Kidney (tissue), 14 donors: Measurements from ENCODE around the gene HMG20A. TPM values are rescaled to one million over a fixed set of nuclear protein-coding genes. Genes with fewer than 3 reads are reported as not detected.

Experiments
- DNase-seq, 5 donors: peaks; one replicate each; pipeline ENCODE4 v3.0.0-alpha.2; 2013 to 2020
- FAIRE-seq: peaks from 2 replicates; lab custom pipeline; 2012; peaks lifted over from hg19 to GRCh38; lab: Jason Lieb, UNC
- H3K27ac ChIP-seq, 2 donors: one replicate each; pipeline ENCODE4 v1.7.0; 2013; ENCODE audit warnings: low read depth in 2 of 2, low read length in 2 of 2, inconsistent platforms in 1 of 2
- H3K27me3 ChIP-seq: one replicate; pipeline ENCODE4 v1.7.1; 2013; ENCODE audit warnings: low read length, inconsistent platforms; ENCODE audit not compliant: control insufficient read depth, insufficient read depth
- H3K36me3 ChIP-seq, 3 donors: one replicate each; pipeline versions ENCODE4 v1.7.0 to v1.7.1; 2013; ENCODE audit warnings: low read length in 3 of 3, control low read depth in 1 of 3, inconsistent platforms in 1 of 3; ENCODE audit not compliant: insufficient read depth in 3 of 3, control insufficient read depth in 2 of 3
- H3K4me1 ChIP-seq, 3 donors: one replicate each; pipeline versions ENCODE4 v1.7.0 to v1.7.1; 2013; ENCODE audit warnings: low read length in 3 of 3, inconsistent platforms in 1 of 3, low read depth in 1 of 3; ENCODE audit not compliant: control insufficient read depth in 2 of 3, insufficient read depth in 2 of 3
- H3K4me3 ChIP-seq, 3 donors: one replicate each; pipeline versions ENCODE4 v1.7.0 to v1.8.1; 2013; ENCODE audit warnings: low read length in 3 of 3, control low read depth in 1 of 3, inconsistent platforms in 1 of 3
- H3K9ac ChIP-seq, 3 donors: one replicate each; pipeline versions ENCODE4 v1.7.0 to v1.7.1; 2013; ENCODE audit warnings: low read length in 3 of 3, control low read depth in 1 of 3, inconsistent platforms in 1 of 3
- H3K9me3 ChIP-seq, 3 donors: one replicate each; pipeline versions ENCODE4 v1.7.0 to v1.7.1; 2013; ENCODE audit warnings: low read length in 3 of 3, control low read depth in 1 of 3, inconsistent platforms in 1 of 3; ENCODE audit not compliant: control insufficient read depth in 2 of 3, insufficient read depth in 1 of 3
- intact Hi-C: fragments of 100-400 bp; cut with DNase I; formaldehyde crosslinking; loops from one replicate; pipeline ENCODE4 v1.11.1; 2022
- polyA plus RNA-seq: library from polyadenylated mRNA; stranded (reverse); fragments of 350-450 nt; fragmentation: Illumina TruSeq; extraction: RNeasy Lipid Tissue Mini Kit (QIAGEN cat#74804); gene quantifications from one replicate; pipeline ENCODE4 v1.2.3, GENCODE V29; 2014; ENCODE audit warnings: low read depth, low replicate concordance; ENCODE audit not compliant: insufficient read depth
- total RNA-seq: library from RNA; stranded (reverse); fragmentation: NEBNext Ultra II Directional; extraction: Animal tissue kit (Norgen Biotek cat#: 25700); gene quantifications from one replicate; pipeline ENCODE4 v1.2.1, GENCODE V29; 2021
- TF ChIP-seq, protein P1 (sequence below): IDR thresholded peaks from 3 replicates; pipeline ENCODE4 v1.5.1; 2012; ENCODE audit warnings: mild to moderate bottlenecking, moderate library complexity, borderline replicate concordance; ENCODE audit not compliant: insufficient read depth; ENCODE audit errors: extremely low read depth
- donor health status: control.
- donor health status: control.
- donor health status: control.
- donor health status: control.
- donor health status: control.
- donor health status: DM: yes; HTN: yes; CAD: no.
- donor health status: Normal renal cell carcinoma (clear cell type).

The HMG20A gene
- total and polyA plus RNA-seq, 2 donors from 2014 or later, result 16.8 to 38.7 TPM

DNA sequence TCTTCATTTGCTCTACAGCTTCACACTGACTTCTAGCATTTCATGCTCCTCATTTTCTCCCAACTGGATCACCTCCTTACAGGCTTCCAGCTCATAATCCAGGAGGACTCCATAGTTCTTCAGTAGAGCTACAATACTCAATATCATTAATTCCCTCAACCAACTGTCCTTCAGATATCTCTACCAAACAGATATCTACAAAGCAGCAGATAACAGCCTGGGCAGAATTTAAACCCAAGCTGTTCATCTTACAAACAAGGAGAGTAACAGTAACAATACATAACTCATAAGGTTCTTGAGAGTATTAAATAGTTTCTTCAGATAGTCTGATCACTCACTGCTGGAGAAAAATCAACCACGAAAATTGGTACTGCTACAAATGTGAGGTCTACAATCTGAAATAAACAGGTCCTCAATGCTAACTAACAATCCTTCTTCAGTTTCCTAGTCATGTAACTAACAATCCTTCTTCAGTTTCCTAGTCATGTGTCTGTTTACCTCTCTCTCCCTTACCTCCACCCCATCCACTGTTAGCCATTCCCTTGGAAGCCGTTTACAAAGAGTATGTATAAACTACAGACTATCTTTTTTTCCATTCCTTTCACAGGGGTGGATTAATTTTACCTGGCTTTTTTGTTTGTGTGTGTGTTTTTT is 5.8 kb upstream of the HMG20A start:
- no peaks in the 10 kb centered on the region for H3K36me3 ChIP-seq
- no peak overlapping the region for H3K4me3 ChIP-seq
- intact Hi-C loops, result no loop called here
- no peak overlapping the region for H3K27ac ChIP-seq
- no peaks in the 10 kb centered on the region for H3K9me3 ChIP-seq
- TF ChIP-seq, protein P1, sequence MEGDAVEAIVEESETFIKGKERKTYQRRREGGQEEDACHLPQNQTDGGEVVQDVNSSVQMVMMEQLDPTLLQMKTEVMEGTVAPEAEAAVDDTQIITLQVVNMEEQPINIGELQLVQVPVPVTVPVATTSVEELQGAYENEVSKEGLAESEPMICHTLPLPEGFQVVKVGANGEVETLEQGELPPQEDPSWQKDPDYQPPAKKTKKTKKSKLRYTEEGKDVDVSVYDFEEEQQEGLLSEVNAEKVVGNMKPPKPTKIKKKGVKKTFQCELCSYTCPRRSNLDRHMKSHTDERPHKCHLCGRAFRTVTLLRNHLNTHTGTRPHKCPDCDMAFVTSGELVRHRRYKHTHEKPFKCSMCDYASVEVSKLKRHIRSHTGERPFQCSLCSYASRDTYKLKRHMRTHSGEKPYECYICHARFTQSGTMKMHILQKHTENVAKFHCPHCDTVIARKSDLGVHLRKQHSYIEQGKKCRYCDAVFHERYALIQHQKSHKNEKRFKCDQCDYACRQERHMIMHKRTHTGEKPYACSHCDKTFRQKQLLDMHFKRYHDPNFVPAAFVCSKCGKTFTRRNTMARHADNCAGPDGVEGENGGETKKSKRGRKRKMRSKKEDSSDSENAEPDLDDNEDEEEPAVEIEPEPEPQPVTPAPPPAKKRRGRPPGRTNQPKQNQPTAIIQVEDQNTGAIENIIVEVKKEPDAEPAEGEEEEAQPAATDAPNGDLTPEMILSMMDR, result no peak
- H3K27me3 ChIP-seq, result no peaks in the 10 kb centered on the region
- FAIRE-seq, result no peak
- H3K4me1 ChIP-seq, result no peaks in the 10 kb centered on the region
- no peak overlapping the region for H3K9ac ChIP-seq
- no peak for DNase-seq

DNA sequence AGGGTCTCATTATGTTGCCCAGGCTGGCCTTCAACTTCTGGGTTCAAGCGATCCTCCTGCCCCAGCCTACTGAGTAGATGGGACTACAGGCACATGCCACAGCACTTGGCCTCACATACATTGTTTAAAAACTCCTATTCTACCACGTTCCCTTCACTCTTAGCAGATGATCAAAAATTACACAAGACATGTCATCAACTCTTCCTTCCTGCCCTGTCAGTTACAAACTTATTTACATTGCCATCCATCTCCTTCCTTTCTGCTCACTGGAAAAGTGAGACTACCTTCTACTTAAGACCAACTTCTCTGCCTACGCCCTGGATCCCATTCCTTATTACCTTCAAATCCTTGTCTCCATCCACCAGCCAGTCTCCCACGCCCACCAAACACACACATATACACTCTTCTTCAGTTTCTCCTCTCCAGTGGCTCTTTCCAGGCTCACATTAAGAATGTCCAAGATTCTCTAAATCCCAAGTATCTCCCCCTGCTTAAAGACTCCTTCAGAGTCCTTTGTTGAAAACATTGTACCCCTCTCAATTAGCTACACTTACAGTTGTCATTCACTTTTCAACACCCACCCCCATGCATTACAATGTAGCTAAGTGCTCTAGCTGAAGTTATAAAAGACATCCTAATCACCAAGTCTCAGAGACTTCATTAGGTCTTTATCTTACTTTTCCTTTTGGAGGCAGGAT is 5.1 kb upstream of the HMG20A start:
- no peak overlapping the region for H3K9ac ChIP-seq
- DNase-seq, result no peak
- no peaks in the 10 kb centered on the region for H3K36me3 ChIP-seq
- H3K27ac ChIP-seq, result no peak overlapping the region
- no peaks in the 10 kb centered on the region for H3K27me3 ChIP-seq
- no peak for FAIRE-seq
- TF ChIP-seq, protein P1, result no peak
- no peaks in the 10 kb centered on the region for H3K4me1 ChIP-seq
- H3K4me3 ChIP-seq, result no peak overlapping the region
- H3K9me3 ChIP-seq, result no peaks in the 10 kb centered on the region
- intact Hi-C loops, result no loop called here

DNA sequence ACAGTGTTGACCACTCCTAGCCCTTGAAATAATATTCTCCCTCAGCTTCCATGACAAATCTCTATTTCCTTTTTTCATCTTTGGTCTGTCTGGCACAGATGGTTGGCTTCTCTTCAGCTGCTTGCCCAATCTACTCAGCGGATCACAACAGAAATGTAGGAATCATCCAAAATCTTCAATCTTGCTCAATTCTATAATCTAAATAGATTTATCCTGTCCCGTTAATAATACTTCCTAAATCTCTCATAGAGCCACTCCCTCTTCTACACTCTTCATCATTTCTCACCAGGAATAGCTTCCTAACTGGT is 4.6 kb upstream of the HMG20A start:
- H3K4me3 ChIP-seq, result no peak overlapping the region
- no peaks in the 10 kb centered on the region for H3K27me3 ChIP-seq
- intact Hi-C loops, result no loop called here
- H3K27ac ChIP-seq, result no peak overlapping the region
- no peak overlapping the region for H3K9ac ChIP-seq
- DNase-seq (no peak), FAIRE-seq (no peak)
- no peaks in the 10 kb centered on the region for H3K36me3 ChIP-seq
- TF ChIP-seq, protein P1, result no peak
- no peaks in the 10 kb centered on the region for H3K9me3 ChIP-seq
- no peaks in the 10 kb centered on the region for H3K4me1 ChIP-seq

DNA sequence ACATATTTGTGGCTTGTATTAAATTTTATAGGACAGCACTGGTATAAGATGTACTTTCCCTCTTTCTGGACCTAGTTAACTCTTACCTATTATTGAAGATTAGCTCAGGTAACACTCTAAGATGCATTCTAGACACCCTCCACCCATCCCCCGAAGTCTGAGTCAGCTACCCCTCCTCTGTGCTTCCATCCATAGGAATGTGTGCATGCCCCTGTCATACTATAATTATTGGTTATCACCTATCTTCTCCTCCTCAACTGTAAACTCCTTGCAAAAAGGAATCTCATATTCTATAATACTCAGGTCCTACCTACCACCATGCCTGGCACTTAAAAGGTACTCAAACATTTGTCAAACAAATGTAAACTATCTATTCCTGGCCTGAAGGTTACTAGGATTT is 3.7 kb upstream of the HMG20A start:
- no peak for DNase-seq
- no peak for FAIRE-seq
- H3K9me3 ChIP-seq, result no peaks in the 10 kb centered on the region
- H3K36me3 ChIP-seq, result no peaks in the 10 kb centered on the region
- no peaks in the 10 kb centered on the region for H3K27me3 ChIP-seq
- H3K4me3 ChIP-seq, result no peak overlapping the region
- intact Hi-C loops, result no loop called here
- H3K9ac ChIP-seq, result no peak overlapping the region
- H3K4me1 ChIP-seq, result no peaks in the 10 kb centered on the region
- no peak overlapping the region for H3K27ac ChIP-seq
- TF ChIP-seq, protein P1, result no peak
